ENCODE results near the gene FABP3. TPM values are rescaled to one million over a fixed set of nuclear protein-coding genes. Genes with fewer than 3 reads are reported as not detected.

FABP3 gene
- total RNA-seq, 1 donor from 2014 or later: 4.6 TPM

GRCh38 chr1:31361607-31362006 lies 11.3 kb downstream of the FABP3 start:
- Mint-ChIP-seq H3K4me3 (no peak overlapping the region), H3K9me3 (no peaks in the 10 kb centered on the region), H3K27ac (no peak overlapping the region), H3K27me3 (ENCODE audit: low read depth) (no peaks in the 10 kb centered on the region), H3K4me1 (no peaks in the 10 kb centered on the region), H3K36me3 (peaks cover 33% of the 10 kb centered on the region)
- no peak for DNase-seq (ENCODE audit: low spot score in 2 of 2, unreplicated experiment in 2 of 2)
- no peak for TF ChIP-seq CTCF (IDR thresholded peaks at IDR 0.05; ENCODE audit: unreplicated experiment)

- Mint-ChIP-seq H3K36me3 (peaks cover 43% of the 10 kb centered on the region), H3K4me3 (no peak overlapping the region), H3K27me3 (ENCODE audit: low read depth) (no peaks in the 10 kb centered on the region), H3K27ac (no peak overlapping the region), H3K4me1 (no peaks in the 10 kb centered on the region), H3K9me3 (peaks cover 4% of the 10 kb centered on the region)
- no peak for DNase-seq (ENCODE audit: low spot score in 2 of 2, unreplicated experiment in 2 of 2)
- no peak for TF ChIP-seq CTCF (IDR thresholded peaks at IDR 0.05; ENCODE audit: unreplicated experiment)
These were observed 16.4 kb downstream of the FABP3 start for GRCh38 chr1:31356427-31356826.

GRCh38 chr1:31354283-31354682 lies 18.6 kb downstream of the FABP3 start:
- Mint-ChIP-seq H3K4me3 (no peak overlapping the region), H3K9me3 (peaks cover 4% of the 10 kb centered on the region), H3K27me3 (ENCODE audit: low read depth) (no peaks in the 10 kb centered on the region), H3K4me1 (no peaks in the 10 kb centered on the region), H3K27ac (no peak overlapping the region), H3K36me3 (peaks cover 42% of the 10 kb centered on the region)
- no peak for DNase-seq (ENCODE audit: low spot score in 2 of 2, unreplicated experiment in 2 of 2)
- TF ChIP-seq CTCF (IDR thresholded peaks at IDR 0.05; ENCODE audit: unreplicated experiment): no peak

- no peak for TF ChIP-seq CTCF (IDR thresholded peaks at IDR 0.05; ENCODE audit: unreplicated experiment)
- no peak for DNase-seq (ENCODE audit: low spot score in 2 of 2, unreplicated experiment in 2 of 2)
- Mint-ChIP-seq H3K27ac (no peak overlapping the region), H3K27me3 (ENCODE audit: low read depth) (no peaks in the 10 kb centered on the region), H3K4me3 (no peak overlapping the region), H3K4me1 (no peaks in the 10 kb centered on the region), H3K36me3 (peaks cover 34% of the 10 kb centered on the region), H3K9me3 (peaks cover 2% of the 10 kb centered on the region)
These were observed 24.4 kb downstream of the FABP3 start for GRCh38 chr1:31348449-31348848.

- Mint-ChIP-seq H3K27me3 (ENCODE audit: low read depth) (no peaks in the 10 kb centered on the region), H3K4me1 (peaks cover 3% of the 10 kb centered on the region), H3K27ac (no peak overlapping the region), H3K4me3 (no peak overlapping the region), H3K9me3 (no peaks in the 10 kb centered on the region), H3K36me3 (peaks cover 18% of the 10 kb centered on the region)
- DNase-seq (ENCODE audit: low spot score in 2 of 2, unreplicated experiment in 2 of 2): no peak
- no peak for TF ChIP-seq CTCF (IDR thresholded peaks at IDR 0.05; ENCODE audit: unreplicated experiment)
These were observed 26.1 kb downstream of the FABP3 start for GRCh38 chr1:31346785-31347184.

GRCh38 chr1:31345635-31346034 lies 27.2 kb downstream of the FABP3 start:
- H3K4me3 Mint-ChIP-seq: no peak overlapping the region
- H3K9me3 Mint-ChIP-seq: no peaks in the 10 kb centered on the region
- peaks cover 16% of the 10 kb centered on the region for H3K36me3 Mint-ChIP-seq
- H3K27ac Mint-ChIP-seq: no peak overlapping the region
- H3K27me3 Mint-ChIP-seq (ENCODE audit: low read depth): no peaks in the 10 kb centered on the region
- no peak for DNase-seq (ENCODE audit: low spot score in 2 of 2, unreplicated experiment in 2 of 2)
- no peak for TF ChIP-seq CTCF (IDR thresholded peaks at IDR 0.05; ENCODE audit: unreplicated experiment)
- peaks cover 7% of the 10 kb centered on the region for H3K4me1 Mint-ChIP-seq
